Effector CD8-positive, alpha-beta T cell (primary cell): ENCODE data around the gene KCTD15.

Source experiments
- DNase-seq: peaks from one replicate; lab custom pipeline; 2025; lab: John Stamatoyannopoulos, UW

KCTD15 gene

DNA sequence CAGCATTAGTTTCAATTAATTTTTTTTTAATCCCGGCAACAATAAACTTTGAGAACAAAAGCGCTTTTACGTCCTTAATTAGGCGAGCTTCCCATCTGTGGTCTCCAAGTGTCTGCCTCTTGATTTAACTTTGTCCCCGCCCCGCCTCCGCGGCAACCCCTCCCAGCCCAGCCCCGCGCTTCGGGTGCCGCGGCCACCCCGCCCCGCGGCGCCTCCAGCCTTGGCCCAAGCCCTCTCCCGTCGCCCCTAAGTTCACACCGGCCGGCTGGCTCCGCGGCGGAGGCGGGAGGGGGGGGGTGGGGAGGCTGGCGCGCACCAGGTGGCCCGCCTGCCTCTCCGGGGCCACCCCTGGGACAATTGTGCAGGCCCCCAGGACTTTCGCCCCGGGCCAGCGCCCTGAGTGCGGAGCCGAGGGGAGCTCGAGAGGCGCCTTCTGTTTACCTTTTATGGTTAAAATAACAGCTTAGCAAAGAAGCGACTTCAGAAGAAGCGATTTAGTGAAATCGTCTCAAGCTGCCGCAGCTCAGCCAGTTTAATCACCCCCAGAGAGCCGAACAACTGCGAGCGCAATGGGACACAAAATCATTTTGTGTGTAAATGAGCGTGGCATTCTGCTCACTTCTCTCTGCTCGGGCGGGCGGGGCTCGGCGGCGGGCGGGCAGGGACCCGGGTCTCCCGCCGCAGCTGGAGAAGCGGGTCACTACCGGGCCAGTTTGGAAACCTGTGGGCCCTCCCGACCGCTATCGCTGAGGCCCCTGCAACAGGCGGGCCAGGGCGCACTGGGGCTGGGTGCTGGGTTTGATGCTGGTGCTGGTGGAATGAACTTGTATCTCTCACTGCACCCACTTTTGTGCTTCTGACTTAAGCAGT, 1.4 kb downstream of the KCTD15 start:
- no peak for DNase-seq

DNA sequence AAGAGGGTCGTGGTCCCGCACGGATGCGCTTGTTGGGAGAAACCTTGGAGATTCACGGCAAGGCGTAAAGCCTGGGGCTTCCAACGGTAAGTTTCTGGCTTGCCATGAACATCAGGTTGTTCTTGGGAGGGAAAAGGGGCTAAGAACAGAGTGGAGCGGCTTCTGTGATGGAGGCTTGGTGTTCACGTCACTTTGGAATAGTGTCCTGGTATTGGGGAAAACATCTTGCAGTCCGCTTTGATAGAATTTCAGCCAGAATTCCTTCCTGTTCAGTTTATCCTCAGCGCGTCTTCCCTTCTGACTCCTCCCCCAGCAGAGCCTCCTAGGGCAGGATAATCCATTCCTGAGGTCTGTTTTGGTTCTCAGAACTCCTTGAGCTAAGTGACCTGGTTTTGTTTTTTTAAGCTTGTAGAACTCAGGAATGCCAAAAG, 2.0 kb downstream of the KCTD15 start:
- DNase-seq: no peak

DNA sequence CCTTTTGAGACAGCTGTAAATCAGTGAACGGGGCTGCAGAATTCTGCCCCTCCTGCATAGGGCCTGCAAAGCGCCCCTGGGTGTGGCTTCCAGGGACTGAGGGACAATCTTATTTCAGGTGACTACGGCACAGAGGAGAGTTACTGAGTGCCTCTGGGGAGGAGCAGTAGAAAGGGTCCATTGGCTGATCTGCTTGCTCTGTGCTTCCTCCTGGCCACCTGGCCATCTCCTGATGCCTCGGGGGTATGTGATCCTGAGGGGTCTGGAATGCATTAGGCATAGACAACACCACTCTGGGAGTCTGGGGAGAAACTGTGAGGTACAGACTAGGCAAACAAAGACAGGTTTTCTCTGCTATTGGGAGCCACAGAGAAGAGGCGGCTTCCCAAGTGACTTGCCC, 2.8 kb downstream of the KCTD15 start:
- no peak for DNase-seq

DNA sequence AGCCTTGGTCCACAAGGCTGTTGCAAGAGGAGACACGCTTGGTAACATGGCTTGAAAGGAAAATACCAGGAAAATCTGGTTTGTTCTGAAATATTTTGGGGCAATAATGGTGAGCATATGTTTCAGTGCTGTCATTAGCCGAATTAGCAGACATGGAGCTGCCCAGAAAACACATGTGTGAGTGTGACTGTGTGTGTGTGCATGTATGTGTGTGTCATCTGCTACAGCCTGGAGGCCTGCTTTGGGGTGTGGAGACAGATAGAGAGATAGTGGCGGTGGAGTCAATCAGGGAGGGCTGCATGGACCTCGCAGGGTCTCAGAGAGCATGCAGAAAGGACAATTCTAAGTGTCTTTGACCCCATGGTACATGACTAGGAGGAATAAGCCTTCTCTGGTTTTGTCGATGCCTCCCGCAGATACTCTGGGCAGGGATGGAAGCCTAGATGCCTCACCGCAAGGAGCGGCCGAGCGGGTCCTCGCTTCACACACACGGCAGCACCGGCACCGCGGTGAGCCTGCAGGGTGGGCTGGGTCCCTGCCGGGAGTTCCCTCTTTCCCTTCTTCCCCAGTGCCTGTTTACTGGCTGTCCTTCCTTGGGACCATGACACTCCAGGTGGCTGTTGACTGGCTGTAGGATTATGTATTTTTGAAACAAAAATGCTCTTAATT, 3.5 kb downstream of the KCTD15 start:
- DNase-seq: no peak

DNA sequence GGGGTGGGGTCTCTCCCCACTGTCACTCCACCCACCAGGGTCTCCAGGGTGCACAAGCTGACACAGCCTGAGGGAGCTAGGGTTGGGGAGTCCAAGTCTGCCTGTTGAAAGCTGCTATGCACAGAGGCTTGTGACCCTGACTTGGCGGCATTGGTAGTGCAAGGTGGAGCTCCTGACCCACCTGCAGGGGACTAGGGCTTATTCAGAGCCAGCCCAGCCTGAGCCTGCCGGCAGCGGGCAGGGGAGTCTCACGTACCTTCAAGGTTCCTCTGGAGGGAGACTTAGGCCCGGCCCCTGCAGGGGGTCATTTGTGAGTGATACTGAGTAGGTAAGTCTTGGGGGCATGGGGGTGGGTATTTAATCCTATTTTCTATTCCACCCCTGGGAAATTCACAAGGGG, 4.7 kb downstream of the KCTD15 start:
- DNase-seq: no peak

DNA sequence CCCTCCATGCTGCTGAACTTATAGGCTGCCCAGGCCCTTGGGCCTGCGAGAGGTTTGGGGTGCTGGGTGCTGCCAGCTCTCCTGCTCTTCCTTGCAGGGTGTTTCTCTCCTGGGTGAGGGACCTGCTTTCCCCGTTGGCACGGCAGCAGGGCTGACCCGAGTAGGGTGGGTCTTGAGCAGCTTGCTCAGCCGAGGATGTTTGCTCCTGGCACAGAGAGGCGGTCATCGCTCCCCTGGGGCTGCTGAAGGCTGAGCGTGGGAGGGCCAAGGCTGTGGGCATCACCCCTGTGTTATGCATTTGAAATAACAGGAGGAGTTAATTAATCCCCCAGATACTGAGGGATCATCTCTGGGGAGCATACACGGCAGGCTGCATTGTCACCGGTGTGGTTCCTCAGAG, 5.3 kb downstream of the KCTD15 start:
- no peak for DNase-seq

DNA sequence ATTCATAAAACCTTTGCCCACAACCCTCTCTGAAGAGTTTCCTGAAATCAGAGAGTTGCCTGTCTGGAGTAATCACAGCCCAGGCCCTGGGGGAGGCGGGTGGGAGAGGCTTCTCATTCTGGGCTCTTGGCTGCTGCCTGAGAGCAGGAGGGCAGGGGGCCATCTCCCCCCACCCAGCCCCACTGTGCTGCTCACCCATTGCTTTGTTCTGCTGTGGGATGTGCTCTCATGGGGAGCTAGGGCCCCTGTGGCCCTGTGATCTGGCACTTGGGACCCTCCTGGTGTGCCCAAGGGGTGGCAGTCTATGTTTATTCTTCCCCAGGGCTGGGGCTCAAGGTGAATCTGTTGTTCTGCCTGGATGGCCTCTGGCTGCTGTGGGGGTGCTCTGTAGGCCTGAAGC, 6.1 kb downstream of the KCTD15 start:
- no peak for DNase-seq

DNA sequence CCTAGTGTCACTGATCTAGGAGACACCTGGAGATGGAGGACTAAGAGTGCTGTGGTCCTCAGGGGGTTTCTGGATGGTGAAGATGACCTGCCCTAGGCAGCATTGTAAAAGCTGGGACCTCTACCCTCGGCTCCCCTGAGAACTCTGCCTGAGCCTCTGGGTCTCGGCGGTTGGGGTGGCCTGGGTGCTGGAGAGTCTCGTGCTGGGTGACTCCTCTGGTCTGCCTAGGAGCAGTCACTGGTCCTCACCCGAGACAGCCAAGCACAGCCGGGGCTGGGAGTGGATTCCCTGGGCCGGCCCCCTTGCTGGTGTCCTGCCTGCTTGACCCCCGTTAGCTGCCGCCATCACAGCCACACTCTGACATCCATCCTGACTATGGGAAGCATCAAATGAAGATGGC, 6.7 kb downstream of the KCTD15 start:
- DNase-seq: no peak

DNA sequence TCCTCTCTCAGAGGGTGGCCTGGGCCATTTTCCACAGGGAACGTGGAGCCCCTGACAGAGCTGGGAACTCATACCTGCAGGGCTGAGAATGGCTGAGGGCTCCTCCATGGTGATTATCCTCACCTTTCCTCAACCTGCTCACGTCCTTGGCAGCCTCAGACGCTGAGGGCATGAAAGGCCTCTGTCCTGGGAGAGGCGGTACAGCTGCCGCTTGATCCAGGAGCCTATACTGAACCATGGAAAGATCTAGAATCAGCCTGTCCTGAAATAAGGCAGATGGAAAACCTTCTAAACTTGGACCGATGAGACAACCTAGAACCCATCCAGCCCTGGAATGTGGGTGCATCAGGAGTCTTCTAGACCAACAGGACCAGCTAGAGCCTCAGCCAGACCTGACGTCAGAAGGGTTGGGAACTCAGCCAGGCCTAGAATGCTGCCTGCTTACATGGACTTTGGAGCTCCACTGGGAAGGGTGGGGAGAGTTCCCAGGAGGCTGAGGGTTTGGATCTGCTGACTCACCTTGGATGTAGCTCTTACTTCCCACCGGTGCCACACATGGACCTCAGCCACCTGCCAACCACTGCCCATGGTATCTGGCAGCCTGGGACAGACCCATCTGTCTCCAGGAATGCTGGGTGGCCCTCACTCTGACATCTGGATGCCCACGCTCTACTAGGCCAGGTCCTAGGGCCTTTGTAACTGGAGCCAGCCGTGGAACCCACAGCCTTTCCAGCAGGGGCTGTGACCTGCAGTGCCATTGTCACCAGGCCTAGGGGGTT, 7.5 kb downstream of the KCTD15 start:
- no peak for DNase-seq

DNA sequence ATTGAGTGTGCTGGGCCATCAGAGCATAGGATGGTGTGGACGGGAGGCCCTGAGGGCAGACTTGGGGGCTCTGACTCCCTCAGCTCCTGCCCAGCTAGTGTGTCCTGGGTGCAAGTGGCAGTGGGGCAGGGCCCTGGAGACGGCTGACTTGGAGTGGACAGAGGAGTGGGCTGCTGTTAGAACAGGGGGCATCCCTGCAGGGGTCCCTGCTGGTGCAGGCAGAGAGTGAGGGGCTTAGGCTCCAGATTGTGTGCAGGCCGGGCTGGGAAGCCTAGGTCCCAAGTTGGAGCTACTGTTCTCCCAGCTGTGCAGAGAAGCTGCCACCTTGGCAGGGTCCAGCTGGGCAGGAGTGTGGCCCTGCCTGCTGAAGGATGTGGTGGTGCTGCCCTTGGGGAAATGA, 8.6 kb downstream of the KCTD15 start:
- no peak for DNase-seq

DNA sequence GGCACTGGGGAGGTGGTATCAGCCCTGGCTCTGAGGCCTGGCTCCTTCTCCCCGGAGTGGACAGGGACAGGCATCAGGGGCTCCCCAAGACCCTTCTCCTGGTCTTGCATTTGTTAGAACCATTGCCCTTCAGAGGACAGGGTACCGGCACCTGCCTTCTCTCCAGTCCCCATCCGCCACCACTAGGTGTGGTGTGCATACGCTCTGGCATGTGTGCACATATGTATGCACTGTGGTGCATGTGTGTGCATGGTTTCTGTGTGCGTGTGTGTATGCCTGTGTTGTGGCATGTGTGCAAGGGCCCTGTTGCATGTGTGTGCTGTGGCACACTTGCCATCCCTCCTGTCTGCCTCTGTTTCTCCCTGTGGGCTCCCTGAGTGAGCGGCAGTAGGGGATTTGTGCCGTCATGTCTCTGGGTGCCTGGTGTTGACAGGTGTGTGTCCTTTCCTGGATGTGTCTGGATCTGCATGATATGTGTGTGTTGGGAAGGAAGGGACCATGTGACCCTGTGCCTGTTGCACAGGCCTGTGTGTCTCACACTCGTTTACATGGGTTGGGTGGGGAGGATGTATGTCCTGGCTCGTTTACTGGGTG, 9.3 kb downstream of the KCTD15 start:
- DNase-seq: no peak

DNA sequence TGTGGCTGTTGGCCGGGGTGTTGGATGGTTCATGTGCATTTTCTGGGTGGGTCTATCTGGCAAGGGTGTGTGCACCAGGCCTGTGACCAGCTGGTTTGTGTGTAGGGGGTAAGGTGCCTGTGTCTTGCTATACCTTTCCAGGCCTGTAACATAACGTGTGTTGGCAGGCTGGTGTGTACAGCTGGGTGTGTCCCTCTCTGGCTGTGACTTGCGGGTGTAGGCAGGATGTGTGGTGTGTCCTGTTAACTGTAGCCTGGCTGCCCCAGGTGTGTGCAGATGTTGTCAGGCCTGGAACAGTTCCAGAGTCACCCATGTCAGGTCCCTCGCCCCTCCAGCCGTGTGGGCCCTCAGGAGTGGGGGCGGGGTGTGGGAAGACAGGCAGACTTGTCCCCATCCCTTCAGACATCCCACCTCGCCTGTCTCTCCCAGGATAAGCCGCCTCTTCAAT, 9.8 kb downstream of the KCTD15 start:
- DNase-seq: no peak

DNA sequence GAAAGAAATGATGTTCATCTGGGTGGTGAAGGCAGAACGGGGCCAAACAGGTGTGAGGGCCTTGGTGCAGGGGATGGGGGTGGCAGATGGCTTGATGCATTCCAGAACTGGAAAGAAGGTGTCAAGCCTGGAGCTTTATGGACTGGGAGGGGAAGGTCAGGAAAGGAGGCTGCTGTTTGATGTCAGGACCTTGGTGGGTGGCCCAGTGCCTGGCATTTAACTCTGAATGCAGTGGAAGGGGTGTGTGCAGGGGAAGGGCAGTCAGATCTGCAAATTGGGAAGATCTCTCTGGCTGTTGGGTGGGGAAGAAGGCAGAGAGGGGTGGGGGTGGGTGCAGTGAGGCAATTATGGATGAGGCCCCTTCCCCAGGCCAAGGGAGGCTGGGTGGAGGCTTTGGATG, 11.7 kb downstream of the KCTD15 start:
- no peak for DNase-seq

DNA sequence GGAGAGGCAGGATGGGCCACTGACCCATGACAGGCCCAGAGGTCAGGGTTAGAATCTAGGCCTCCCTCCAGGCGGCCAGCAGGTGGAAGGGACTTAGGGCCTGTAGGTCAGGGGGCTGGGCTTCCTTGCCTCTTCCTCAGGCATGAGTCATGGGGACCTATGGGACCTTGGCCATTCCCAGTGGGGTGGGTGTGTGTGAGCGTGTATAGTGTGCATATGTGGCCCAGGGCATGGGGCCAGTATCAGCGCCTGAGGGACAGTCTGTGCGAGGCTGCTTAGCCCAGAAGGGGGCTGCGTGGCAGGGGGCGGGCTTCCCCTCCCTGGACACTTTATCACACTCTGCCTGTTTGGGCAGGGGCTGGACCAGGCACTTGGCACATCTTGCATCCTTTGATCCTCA, 13.3 kb downstream of the KCTD15 start:
- DNase-seq: no peak

DNA sequence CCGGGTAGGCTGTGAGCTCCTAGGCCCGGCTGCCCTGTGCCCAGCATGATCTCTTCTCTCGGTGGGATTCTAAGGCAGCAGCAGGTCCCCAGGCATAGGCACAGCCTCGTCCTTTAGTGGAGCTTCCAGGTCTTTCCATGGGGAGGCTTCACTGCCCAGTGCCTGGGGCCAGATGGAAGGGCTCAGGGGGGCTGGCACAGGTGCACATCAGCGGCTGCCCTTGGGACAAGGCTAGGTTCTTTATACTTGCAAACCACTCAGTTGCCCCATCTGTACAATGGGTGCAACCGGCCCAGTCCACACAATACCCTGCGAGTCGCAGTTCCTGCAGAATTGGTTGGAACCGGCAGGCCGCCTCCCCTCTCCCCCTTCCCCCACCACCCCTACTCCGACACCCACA, 14.2 kb downstream of the KCTD15 start:
- no peak for DNase-seq

DNA sequence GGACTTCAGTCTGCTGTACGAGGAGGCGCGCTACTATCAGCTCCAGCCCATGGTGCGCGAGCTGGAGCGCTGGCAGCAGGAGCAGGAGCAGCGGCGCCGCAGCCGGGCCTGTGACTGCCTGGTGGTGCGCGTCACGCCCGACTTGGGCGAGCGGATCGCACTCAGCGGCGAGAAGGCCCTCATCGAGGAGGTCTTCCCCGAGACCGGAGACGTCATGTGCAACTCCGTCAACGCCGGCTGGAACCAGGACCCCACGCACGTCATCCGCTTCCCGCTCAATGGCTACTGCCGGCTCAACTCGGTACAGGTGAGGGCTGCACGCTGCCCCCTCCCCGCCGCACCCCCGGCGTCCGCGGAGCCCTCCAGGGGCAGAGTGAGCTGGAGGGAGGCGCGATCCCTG, 14.6 kb downstream of the KCTD15 start:
- DNase-seq: no peak

DNA sequence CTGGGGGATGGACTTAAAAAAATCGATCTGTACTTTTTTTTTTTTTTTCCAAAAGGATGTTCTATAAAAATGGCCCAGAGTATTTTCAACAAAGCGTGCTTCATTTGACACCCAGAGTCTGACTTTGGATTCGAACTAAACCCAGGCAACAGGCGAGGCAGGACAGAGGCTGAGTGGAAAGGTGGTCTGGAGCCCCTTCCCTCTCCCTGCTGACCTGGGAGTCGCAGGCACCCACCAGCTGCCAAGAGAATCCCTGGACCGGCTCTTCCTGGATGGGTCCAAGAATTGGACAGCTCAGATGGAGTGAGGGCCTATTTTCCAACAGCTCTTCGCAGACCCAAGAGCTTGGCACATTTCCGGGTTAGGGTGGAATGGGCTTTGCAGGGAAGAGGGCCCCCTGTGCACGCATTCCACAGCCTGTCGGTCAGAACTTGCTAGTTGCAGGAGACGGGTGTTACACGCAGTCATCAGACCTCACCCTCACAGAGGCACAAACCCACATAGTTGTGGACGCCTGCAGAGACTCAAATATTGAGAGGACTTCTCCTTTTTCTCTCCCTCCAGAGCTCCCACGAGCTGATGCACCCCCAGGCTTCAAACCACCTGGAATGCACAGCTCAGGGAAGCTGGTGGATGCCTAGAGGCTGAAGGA, 15.2 kb downstream of the KCTD15 start:
- DNase-seq: no peak

DNA sequence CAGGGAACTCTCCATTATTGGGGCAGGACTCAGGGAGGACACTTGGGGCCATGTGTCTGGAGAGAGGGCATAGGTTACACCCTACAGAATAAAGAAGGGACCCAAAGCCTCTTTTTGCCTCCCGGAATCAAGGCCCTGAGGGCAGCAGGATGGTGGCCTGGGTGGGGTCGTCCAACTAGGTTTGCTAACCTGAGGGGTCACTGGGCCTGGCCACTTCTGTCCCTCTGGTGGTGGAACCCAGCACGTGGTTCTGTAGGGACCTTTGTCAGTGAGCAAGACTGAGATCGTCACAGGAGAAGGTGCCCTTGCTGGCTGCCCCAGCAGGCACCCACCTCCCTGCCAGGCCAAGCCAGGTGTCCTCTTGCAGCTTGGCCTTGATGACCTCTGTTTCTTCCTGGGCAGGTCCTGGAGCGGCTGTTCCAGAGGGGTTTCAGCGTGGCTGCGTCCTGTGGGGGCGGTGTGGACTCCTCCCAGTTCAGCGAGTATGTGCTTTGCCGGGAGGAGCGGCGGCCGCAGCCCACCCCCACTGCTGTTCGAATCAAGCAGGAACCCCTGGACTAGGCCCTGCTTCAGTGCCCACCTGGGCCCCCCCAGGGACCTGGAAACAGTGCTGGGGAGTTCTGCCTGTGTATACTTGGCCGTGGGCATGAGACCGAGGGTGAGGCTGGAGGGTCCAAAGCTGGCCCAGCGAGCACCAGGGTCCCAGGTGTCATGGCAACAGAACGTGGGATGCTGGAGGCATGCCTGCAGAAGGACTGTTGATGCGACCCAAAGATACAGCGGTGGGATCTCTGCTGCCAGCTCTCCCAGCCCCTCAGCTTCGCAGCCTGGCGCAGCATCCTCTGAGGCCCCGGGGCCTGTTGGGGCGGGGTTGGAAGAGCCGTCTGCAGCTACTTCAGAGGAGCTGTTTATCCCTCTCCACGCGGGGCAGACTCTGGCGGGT, 16.0 kb downstream of the KCTD15 start:
- DNase-seq: no peak

DNA sequence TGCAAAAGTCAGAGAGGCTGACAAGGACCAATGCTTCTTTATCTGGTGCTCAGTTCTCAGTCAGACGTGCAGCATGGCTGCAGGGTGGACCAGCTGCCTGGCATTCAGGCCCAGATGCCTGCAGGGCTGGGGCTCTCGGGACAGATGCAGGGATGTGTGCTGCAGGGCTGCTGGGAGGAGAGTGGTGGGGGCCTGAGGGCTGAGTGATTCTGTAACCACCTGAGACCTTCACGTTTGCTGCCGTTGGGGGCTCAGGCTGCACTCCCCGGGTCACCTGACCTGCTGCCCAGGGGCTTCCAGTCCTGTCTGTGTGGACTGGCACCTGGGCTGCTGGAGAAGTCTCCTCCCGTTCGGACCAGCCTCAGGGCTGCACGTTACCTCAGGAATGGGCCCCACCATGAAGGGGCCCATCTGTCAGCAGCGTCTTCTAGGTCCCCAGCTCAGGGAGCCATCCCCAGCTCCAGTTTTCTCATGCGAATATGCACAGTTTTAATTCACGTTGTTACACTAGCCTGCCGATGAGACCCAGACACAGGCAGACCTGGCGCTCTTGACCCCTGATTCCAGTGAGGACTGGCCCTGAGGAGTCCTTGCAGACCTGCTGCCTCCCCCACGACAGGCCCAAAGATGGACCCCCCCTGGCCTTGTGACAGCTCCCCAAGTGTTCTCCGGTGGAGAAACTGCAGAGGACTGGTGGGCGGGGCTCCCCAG, 16.9 kb downstream of the KCTD15 start:
- DNase-seq: no peak
